GM21723 (cell line): Measurements from ENCODE around the gene FAM156A.
A peak's percentile ranks its signal among the peaks of the same experiment; 100 is the strongest.
"Not testable (repeated sequence)": the region's sequence is repeated elsewhere in the genome, so short reads cannot be mapped to it uniquely, and the experiment has no call there.

Experiments used
- ATAC-seq: cut with Tn5 transposase; IDR thresholded peaks from one replicate; pipeline ENCODE4 v1.9.1; 2021; ENCODE audit warnings: mild to moderate bottlenecking, moderate library complexity; ENCODE audit not compliant: unreplicated experiment

The FAM156A gene

GRCh38 chrX:52966993-52967738, 8.8 kb upstream of the FAM156A start:
- not testable (repeated sequence) for ATAC-seq

- peak; percentile 34 for ATAC-seq
Measured at GRCh38 chrX:52958961-52959360, 643 bp upstream of the FAM156A start.

- not testable (repeated sequence) for ATAC-seq
Measured at GRCh38 chrX:52949884-52950283, 8.4 kb downstream of the FAM156A start.

- ATAC-seq = not testable (repeated sequence)
Measured at GRCh38 chrX:52949325-52949724, 9.0 kb downstream of the FAM156A start.

GRCh38 chrX:52948265-52948664, 10.1 kb downstream of the FAM156A start:
- ATAC-seq = not testable (repeated sequence)

- not testable (repeated sequence) for ATAC-seq
Measured at GRCh38 chrX:52947501-52947900, 10.8 kb downstream of the FAM156A start.

GRCh38 chrX:52945838-52946494, 12.4 kb downstream of the FAM156A start:
- not testable (repeated sequence) for ATAC-seq

- ATAC-seq = not testable (repeated sequence)
Measured at GRCh38 chrX:52941728-52942127, 16.6 kb downstream of the FAM156A start.

- ATAC-seq = not testable (repeated sequence)
Measured at GRCh38 chrX:52940704-52941103, 17.6 kb downstream of the FAM156A start.

- peak; percentile 12 for ATAC-seq
Measured at GRCh38 chrX:52935470-52935784, 22.9 kb downstream of the FAM156A start.

- peak; percentile 94 for ATAC-seq
Measured at GRCh38 chrX:52934704-52935469, 23.4 kb downstream of the FAM156A start.

- ATAC-seq = peak; percentile 27
Measured at GRCh38 chrX:52933976-52934703, 24.2 kb downstream of the FAM156A start.

GRCh38 chrX:52933213-52933612, 25.1 kb downstream of the FAM156A start:
- ATAC-seq = no peak

- ATAC-seq = not testable (repeated sequence)
Measured at GRCh38 chrX:52930214-52930613, 28.1 kb downstream of the FAM156A start.

GRCh38 chrX:52923781-52924241, 34.5 kb downstream of the FAM156A start:
- peak; percentile 50 for ATAC-seq

GRCh38 chrX:52914704-52915103, 43.6 kb downstream of the FAM156A start:
- ATAC-seq = not testable (repeated sequence)

- ATAC-seq = not testable (repeated sequence)
Measured at GRCh38 chrX:52913681-52914080, 44.6 kb downstream of the FAM156A start.

GRCh38 chrX:52909313-52909969, 48.9 kb downstream of the FAM156A start:
- ATAC-seq = not testable (repeated sequence)

- ATAC-seq = not testable (repeated sequence)
Measured at GRCh38 chrX:52907900-52908299, 50.4 kb downstream of the FAM156A start.

GRCh38 chrX:52907137-52907536, 51.2 kb downstream of the FAM156A start:
- not testable (repeated sequence) for ATAC-seq
